ENCODE results near the gene CHST9. TPM values are rescaled to one million over a fixed set of nuclear protein-coding genes. Genes with fewer than 3 reads are reported as not detected.

The CHST9 gene
- total RNA-seq, 1 experiment from 2014 or later: 19.2 TPM

- no peaks in the 10 kb centered on the region for H3K27me3 Mint-ChIP-seq (ENCODE audit: low read depth)
- H3K27ac Mint-ChIP-seq: no peak overlapping the region
- peaks cover 9% of the 10 kb centered on the region for H3K9me3 Mint-ChIP-seq
- H3K4me1 Mint-ChIP-seq: peaks cover 9% of the 10 kb centered on the region
- H3K36me3 Mint-ChIP-seq: peaks cover 13% of the 10 kb centered on the region
- no peak for DNase-seq (ENCODE audit: low spot score)
- TF ChIP-seq, protein P1, sequence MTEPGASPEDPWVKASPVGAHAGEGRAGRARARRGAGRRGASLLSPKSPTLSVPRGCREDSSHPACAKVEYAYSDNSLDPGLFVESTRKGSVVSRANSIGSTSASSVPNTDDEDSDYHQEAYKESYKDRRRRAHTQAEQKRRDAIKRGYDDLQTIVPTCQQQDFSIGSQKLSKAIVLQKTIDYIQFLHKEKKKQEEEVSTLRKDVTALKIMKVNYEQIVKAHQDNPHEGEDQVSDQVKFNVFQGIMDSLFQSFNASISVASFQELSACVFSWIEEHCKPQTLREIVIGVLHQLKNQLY (CRISPR knock-in tag; IDR thresholded peaks at IDR 0.05): no peak
- TF ChIP-seq FOXK1 (CRISPR knock-in tag; IDR thresholded peaks at IDR 0.05) (no peak), ATF3 (CRISPR knock-in tag; conservative IDR thresholded peaks at IDR 0.05) (no peak), NR3C1 (CRISPR knock-in tag; conservative IDR thresholded peaks at IDR 0.05; ENCODE audit: low read depth) (no peak), RELA (CRISPR knock-in tag; IDR thresholded peaks at IDR 0.05; ENCODE audit: borderline replicate concordance) (no peak), KAT7 (CRISPR knock-in tag; IDR thresholded peaks at IDR 0.05; ENCODE audit: borderline replicate concordance) (no peak), E2F4 (CRISPR knock-in tag; IDR thresholded peaks at IDR 0.05; ENCODE audit: borderline replicate concordance, low read depth) (no peak), MXD4 (CRISPR knock-in tag; IDR thresholded peaks at IDR 0.05; ENCODE audit: borderline replicate concordance) (no peak), NR1H2 (CRISPR knock-in tag; IDR thresholded peaks at IDR 0.05) (no peak), GABPB1 (CRISPR knock-in tag; IDR thresholded peaks at IDR 0.05) (no peak), E2F1 (CRISPR knock-in tag; IDR thresholded peaks at IDR 0.05) (no peak), USF2 (CRISPR knock-in tag; IDR thresholded peaks at IDR 0.05) (no peak), ZSCAN18 (CRISPR knock-in tag; IDR thresholded peaks at IDR 0.05) (no peak)
- TF ChIP-seq, protein P2, sequence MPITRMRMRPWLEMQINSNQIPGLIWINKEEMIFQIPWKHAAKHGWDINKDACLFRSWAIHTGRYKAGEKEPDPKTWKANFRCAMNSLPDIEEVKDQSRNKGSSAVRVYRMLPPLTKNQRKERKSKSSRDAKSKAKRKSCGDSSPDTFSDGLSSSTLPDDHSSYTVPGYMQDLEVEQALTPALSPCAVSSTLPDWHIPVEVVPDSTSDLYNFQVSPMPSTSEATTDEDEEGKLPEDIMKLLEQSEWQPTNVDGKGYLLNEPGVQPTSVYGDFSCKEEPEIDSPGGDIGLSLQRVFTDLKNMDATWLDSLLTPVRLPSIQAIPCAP (CRISPR knock-in tag; IDR thresholded peaks at IDR 0.05): no peak
- TF ChIP-seq, protein P3, sequence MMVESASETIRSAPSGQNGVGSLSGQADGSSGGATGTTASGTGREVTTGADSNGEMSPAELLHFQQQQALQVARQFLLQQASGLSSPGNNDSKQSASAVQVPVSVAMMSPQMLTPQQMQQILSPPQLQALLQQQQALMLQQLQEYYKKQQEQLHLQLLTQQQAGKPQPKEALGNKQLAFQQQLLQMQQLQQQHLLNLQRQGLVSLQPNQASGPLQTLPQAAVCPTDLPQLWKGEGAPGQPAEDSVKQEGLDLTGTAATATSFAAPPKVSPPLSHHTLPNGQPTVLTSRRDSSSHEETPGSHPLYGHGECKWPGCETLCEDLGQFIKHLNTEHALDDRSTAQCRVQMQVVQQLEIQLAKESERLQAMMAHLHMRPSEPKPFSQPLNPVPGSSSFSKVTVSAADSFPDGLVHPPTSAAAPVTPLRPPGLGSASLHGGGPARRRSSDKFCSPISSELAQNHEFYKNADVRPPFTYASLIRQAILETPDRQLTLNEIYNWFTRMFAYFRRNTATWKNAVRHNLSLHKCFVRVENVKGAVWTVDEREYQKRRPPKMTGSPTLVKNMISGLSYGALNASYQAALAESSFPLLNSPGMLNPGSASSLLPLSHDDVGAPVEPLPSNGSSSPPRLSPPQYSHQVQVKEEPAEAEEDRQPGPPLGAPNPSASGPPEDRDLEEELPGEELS (CRISPR knock-in tag; IDR thresholded peaks at IDR 0.05): no peak
- TF ChIP-seq, protein P4, sequence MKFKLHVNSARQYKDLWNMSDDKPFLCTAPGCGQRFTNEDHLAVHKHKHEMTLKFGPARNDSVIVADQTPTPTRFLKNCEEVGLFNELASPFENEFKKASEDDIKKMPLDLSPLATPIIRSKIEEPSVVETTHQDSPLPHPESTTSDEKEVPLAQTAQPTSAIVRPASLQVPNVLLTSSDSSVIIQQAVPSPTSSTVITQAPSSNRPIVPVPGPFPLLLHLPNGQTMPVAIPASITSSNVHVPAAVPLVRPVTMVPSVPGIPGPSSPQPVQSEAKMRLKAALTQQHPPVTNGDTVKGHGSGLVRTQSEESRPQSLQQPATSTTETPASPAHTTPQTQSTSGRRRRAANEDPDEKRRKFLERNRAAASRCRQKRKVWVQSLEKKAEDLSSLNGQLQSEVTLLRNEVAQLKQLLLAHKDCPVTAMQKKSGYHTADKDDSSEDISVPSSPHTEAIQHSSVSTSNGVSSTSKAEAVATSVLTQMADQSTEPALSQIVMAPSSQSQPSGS (CRISPR knock-in tag; IDR thresholded peaks at IDR 0.05; ENCODE audit: borderline replicate concordance, low read depth): no peak
- ChIA-PET CTCF (no interaction called here), POLR2A (no interaction called here)
- no peak for ATAC-seq
- H3K4me3 Mint-ChIP-seq: no peak overlapping the region
These were observed 122.3 kb downstream of the CHST9 start for GRCh38 chr18:27062802-27063201.

Data from WTC11 (cell line).